ENCODE results near the gene TET1.

DNA sequence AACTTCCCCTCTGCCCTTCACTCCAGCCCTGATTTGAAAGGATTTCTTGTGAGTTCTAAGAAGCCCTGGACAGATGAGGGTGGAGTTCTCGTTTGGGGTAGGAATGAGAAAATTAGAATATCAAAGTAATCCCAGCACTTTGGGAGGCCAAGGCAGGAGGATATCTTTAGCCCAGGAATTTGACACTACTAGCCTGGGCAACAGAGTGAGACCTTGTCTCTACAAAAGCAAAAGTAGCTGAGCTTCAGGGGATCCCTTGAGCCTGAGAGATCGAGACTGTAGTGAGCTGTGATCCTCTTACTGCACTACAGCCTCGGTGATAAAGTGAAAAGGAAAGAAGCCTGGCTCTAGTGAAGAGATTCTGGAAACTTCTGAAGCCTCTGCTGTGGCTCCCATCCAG lies 76.2 kb downstream of the TET1 start:
- TF ChIP-seq CTCF (IDR thresholded peaks at IDR 0.05) (no peak), POLR2AphosphoS5 (IDR thresholded peaks at IDR 0.05) (no peak), POLR2A (IDR thresholded peaks at IDR 0.05) (no peak), EP300 (IDR thresholded peaks at IDR 0.05) (no peak)
